HCT116 (cell line): Measurements from ENCODE around the gene RNH1. TPM values are rescaled to one million over a fixed set of nuclear protein-coding genes. Genes with fewer than 3 reads are reported as not detected.

Experiments used
- ATAC-seq: fragments of 200-7000 bp; cut with Tn5 transposase; 2 replicates; pipeline ENCODE4 v1.9.1; 2020; ENCODE audit warnings: mild to moderate bottlenecking, moderate library complexity
- BruUV-seq: library from RNA; stranded (reverse); fragments of 400-500 nt; replicated peaks from 2 replicates; lab custom pipeline; 2021; lab: Mats Ljungman, UMichigan
- CTCF ChIA-PET: fragments of 300-600 bp; sonication (Branson Sonifier 250); formaldehyde crosslinking; loops from one replicate; lab custom pipeline; 2021; ENCODE audit warnings: antibody characterized with exemption; lab: Charles Lee
- POLR2A ChIA-PET: fragments of 300-600, 350-600 bp; sonication (Branson Sonifier 250); formaldehyde crosslinking; loops from one replicate; lab custom pipeline; 2021; ENCODE audit warnings: antibody characterized with exemption; lab: Charles Lee
- RAD21 ChIA-PET, 2 experiments: fragments of 300-600 bp; sonication (Branson Sonifier 250); formaldehyde crosslinking; loops; one replicate each; lab custom pipeline; 2023; ENCODE audit warnings: low total read pairs in 2 of 2; ENCODE audit not compliant: uncharacterized antibody in 2 of 2, unreplicated experiment in 2 of 2, low non-redundant PET in 1 of 2; lab: Charles Lee
- DNase-seq: peaks from one replicate; pipeline ENCODE4 v3.0.0-alpha.2; 2010; ENCODE audit warnings: low read depth, low spot score
- H2AFZ ChIP-seq: fragments of 200-600 bp; shearing (Covaris generic), sonication (generic); 2 replicates; pipeline ENCODE4 v1.6.1; 2017; ENCODE audit warnings: low read depth, mixed run types, mixed read lengths, antibody characterized with exemption, low read length; ENCODE audit not compliant: poor library complexity, severe bottlenecking
- H3K27ac ChIP-seq: 2 replicates; pipeline ENCODE4 v1.5.1; 2012; ENCODE audit warnings: low read depth, low read length
- H3K27me3 ChIP-seq: fragments of 200-600 bp; sonication (generic); 2 replicates; pipeline ENCODE4 v1.6.1; 2016; ENCODE audit warnings: mixed run types, low read length, mixed read lengths; ENCODE audit not compliant: insufficient read depth
- H3K36me3 ChIP-seq, 2 experiments: fragments of 200-500 bp in 1 of 2; fragments of 200-600 bp in 1 of 2; sonication (Bioruptor generic) in 1 of 2; sonication (generic) in 1 of 2; 2 replicates each; pipeline versions ENCODE4 v1.5.1 to v1.6.1; 2014 to 2016; ENCODE audit warnings: low read length in 2 of 2, inconsistent platforms in 1 of 2, mixed read lengths in 1 of 2, mixed run types in 1 of 2; ENCODE audit not compliant: insufficient read depth in 2 of 2, control insufficient read depth in 1 of 2
- H3K4me1 ChIP-seq, 2 experiments: fragments of 200-600 bp in 1 of 2; sonication (generic) in 1 of 2; 2 replicates each; pipeline versions ENCODE4 v1.5.1 to v1.6.1; 2012 to 2017; ENCODE audit warnings: low read length in 2 of 2, inconsistent platforms in 1 of 2, mild to moderate bottlenecking in 1 of 2, mixed read lengths in 1 of 2, mixed run types in 1 of 2, moderate library complexity in 1 of 2; ENCODE audit not compliant: insufficient read depth in 2 of 2, control insufficient read depth in 1 of 2
- H3K4me2 ChIP-seq: fragments of 200-600 bp; sonication (generic); 2 replicates; pipeline ENCODE4 v1.6.1; 2017; ENCODE audit warnings: mixed run types, low read length, mixed read lengths
- H3K4me3 ChIP-seq, 2 experiments: fragments of 200-600 bp in 1 of 2; sonication (generic) in 1 of 2; replicated peaks in 1 of 2; 2 replicates each; pipeline ENCODE4 v1.5.1; 2011 to 2016; ENCODE audit warnings: low read length in 2 of 2, control low read depth in 1 of 2, low read depth in 1 of 2, mild to moderate bottlenecking in 1 of 2, mixed read lengths in 1 of 2, mixed run types in 1 of 2
- H3K79me2 ChIP-seq: fragments of 200-600 bp; sonication (generic); 2 replicates; pipeline ENCODE4 v1.6.1; 2017; ENCODE audit warnings: mild to moderate bottlenecking, mixed run types, low read length, moderate library complexity, mixed read lengths; ENCODE audit not compliant: insufficient read depth
- H3K9ac ChIP-seq: fragments of 200-600 bp; sonication (generic); 2 replicates; pipeline ENCODE4 v1.6.1; 2016; ENCODE audit warnings: low read length, mixed read lengths
- H3K9me2 ChIP-seq: fragments of 200-600 bp; sonication (generic), shearing (Covaris generic); 2 replicates; pipeline ENCODE4 v1.6.1; 2017; ENCODE audit warnings: mixed run types, mild to moderate bottlenecking, moderate library complexity; ENCODE audit not compliant: insufficient read depth
- H3K9me3 ChIP-seq, 2 experiments: fragments of 200-500 bp in 1 of 2; fragments of 200-600 bp in 1 of 2; sonication (Bioruptor generic) in 1 of 2; sonication (generic) in 1 of 2; 2 replicates each; pipeline ENCODE4 v1.6.1; 2014 to 2017; ENCODE audit warnings: low read length in 2 of 2, mixed read lengths in 2 of 2, inconsistent platforms in 1 of 2, low read depth in 1 of 2, mild to moderate bottlenecking in 1 of 2, mixed run types in 1 of 2, moderate library complexity in 1 of 2; ENCODE audit not compliant: control insufficient read depth in 1 of 2, insufficient read depth in 1 of 2
- H4K20me1 ChIP-seq: fragments of 200-600 bp; sonication (generic), shearing (Covaris generic); 2 replicates; pipeline ENCODE4 v1.6.1; 2017; ENCODE audit warnings: mixed run types, mild to moderate bottlenecking, moderate library complexity; ENCODE audit not compliant: insufficient read depth
- ATF3 ChIP-seq: IDR thresholded peaks from 2 replicates; pipeline ENCODE4 v1.6.1; 2012
- CBX3 ChIP-seq: IDR thresholded peaks from 2 replicates; pipeline ENCODE4 v1.6.1; 2012; ENCODE audit warnings: low read depth
- CEBPB ChIP-seq: IDR thresholded peaks from 2 replicates; pipeline ENCODE4 v1.6.1; 2012; ENCODE audit warnings: low read depth
- CTCF ChIP-seq, 3 experiments: fragments of 200-600 bp in 1 of 3; sonication (generic) in 1 of 3; IDR thresholded peaks in 2 of 3; conservative IDR thresholded peaks in 1 of 3; 2 replicates each; pipeline ENCODE4 v1.5.1; 2012 to 2017; ENCODE audit warnings: low read depth in 2 of 3, low read length in 2 of 3, antibody characterized with exemption in 1 of 3, borderline replicate concordance in 1 of 3, control low read depth in 1 of 3, mild to moderate bottlenecking in 1 of 3, mixed read lengths in 1 of 3, mixed run types in 1 of 3, moderate library complexity in 1 of 3; ENCODE audit not compliant: insufficient read depth in 1 of 3
- EGR1 ChIP-seq: IDR thresholded peaks from 2 replicates; pipeline ENCODE4 v1.6.1; 2012; ENCODE audit warnings: low read depth
- ELF1 ChIP-seq: IDR thresholded peaks from 2 replicates; pipeline ENCODE4 v1.6.1; 2012; ENCODE audit warnings: low read depth, borderline replicate concordance
- EZH2 ChIP-seq: fragments of 200-600 bp; sonication (generic); IDR thresholded peaks from 2 replicates; pipeline ENCODE4 v1.6.1; 2017; ENCODE audit warnings: antibody characterized with exemption, mixed run types
- POLR2A ChIP-seq: IDR thresholded peaks from 2 replicates; pipeline ENCODE4 v1.7.0; 2011; ENCODE audit warnings: borderline replicate concordance; ENCODE audit not compliant: insufficient read depth, insufficient read length; ENCODE audit errors: extremely low read depth
- POLR2AphosphoS5 ChIP-seq: IDR thresholded peaks from 2 replicates; pipeline ENCODE4 v1.6.1; 2011; ENCODE audit warnings: mild to moderate bottlenecking, low read depth, low read length, moderate library complexity
- RAD21 ChIP-seq: IDR thresholded peaks from 2 replicates; pipeline ENCODE4 v1.6.1; 2012; ENCODE audit warnings: low read depth, mild to moderate bottlenecking
- REST ChIP-seq: IDR thresholded peaks from 2 replicates; pipeline ENCODE4 v1.6.1; 2012; ENCODE audit warnings: low read depth
- SIN3A ChIP-seq: IDR thresholded peaks from 2 replicates; pipeline ENCODE4 v1.6.1; 2012; ENCODE audit warnings: low read depth
- TCF7L2 ChIP-seq: IDR thresholded peaks from 2 replicates; pipeline ENCODE4 v1.7.0; 2011; ENCODE audit warnings: borderline replicate concordance, inconsistent platforms; ENCODE audit not compliant: insufficient read depth, insufficient read length; ENCODE audit errors: extremely low read depth
- YY1 ChIP-seq: IDR thresholded peaks from 2 replicates; pipeline ENCODE4 v1.6.1; 2011; ENCODE audit warnings: low read length, low read depth, moderate library complexity, mild to moderate bottlenecking; ENCODE audit not compliant: insufficient replicate concordance; ENCODE audit errors: extremely low read depth
- ZBTB33 ChIP-seq: IDR thresholded peaks from 2 replicates; pipeline ENCODE4 v1.6.1; 2011; ENCODE audit warnings: mild to moderate bottlenecking, low read length, moderate library complexity; ENCODE audit not compliant: insufficient replicate concordance; ENCODE audit errors: extremely low read depth
- ZFX ChIP-seq: fragments of 450-650 bp; IDR thresholded peaks from 2 replicates; pipeline ENCODE4 v1.6.1; 2017
- ZNF274 ChIP-seq: fragments of 200-500 bp; sonication (Bioruptor generic); IDR thresholded peaks from 2 replicates; pipeline ENCODE4 v1.6.1; 2014; ENCODE audit warnings: mild to moderate bottlenecking, low read depth, low read length, inconsistent platforms
- intact Hi-C: fragments of 100-400 bp; cut with micrococcal nuclease; formaldehyde crosslinking; loops from 2 replicates; pipeline ENCODE4 v1.10.0; 2022
- total RNA-seq: library from RNA; stranded (reverse); gene quantifications from one replicate; pipeline ENCODE4 v1.2.1, GENCODE V29; 2021; ENCODE audit not compliant: unreplicated experiment

The RNH1 gene
- total RNA-seq, 1 experiment from 2014 or later, result 120 TPM

GRCh38 chr11:502288-503178 lies 4.5 kb downstream of the RNH1 start:
- no peaks in the 10 kb centered on the region for H3K9me2 ChIP-seq
- H3K79me2 ChIP-seq, result peaks cover 37% of the 10 kb centered on the region
- CTCF ChIA-PET, result no interaction called here
- BruUV-seq, result no TSS peak
- POLR2A ChIA-PET, result no interaction called here
- peaks cover 15% of the 10 kb centered on the region in 2 experiments for H3K36me3 ChIP-seq
- H3K4me1 ChIP-seq, result peaks cover 6 to 19% of the 10 kb centered on the region in 2 experiments; a peak in 3 of 4 replicates
- no peak overlapping the region for H2AFZ ChIP-seq
- DNase-seq (no peak), ATAC-seq (no peak)
- intact Hi-C loops, result no loop called here
- no peaks in the 10 kb centered on the region for H4K20me1 ChIP-seq
- RAD21 ChIA-PET, result no interaction called here
- TF ChIP-seq CBX3 (no peak), ZBTB33 (no peak), CTCF (IDR thresholded peaks at IDR 0.05 in 2 of 3, conservative IDR thresholded peaks at IDR 0.05 in 1 of 3; ENCODE audit: borderline replicate concordance in 1 of 3, insufficient read depth in 1 of 3, low read depth in 2 of 3, low read length in 2 of 3) (no peak), POLR2A (no peak), ELF1 (no peak), CEBPB (no peak), POLR2AphosphoS5 (no peak), EGR1 (no peak), TCF7L2 (no peak), SIN3A (no peak), ZFX (no peak), RAD21 (no peak), REST (no peak), YY1 (no peak), EZH2 (no peak), ZNF274 (no peak), ATF3 (no peak)
- TF ChIP-seq, all 23 proteins: peak for 0
- no peak overlapping the region for H3K9ac ChIP-seq
- no peak overlapping the region for H3K4me3 ChIP-seq
- H3K4me2 ChIP-seq, result no peak overlapping the region
- H3K27me3 ChIP-seq, result no peaks in the 10 kb centered on the region
- H3K9me3 ChIP-seq, result no peaks in the 10 kb centered on the region
- no peak overlapping the region for H3K27ac ChIP-seq
